ENCODE measurements around the gene RTN4R.

GRCh38 chr22:20198557-20199319 lies 69.4 kb downstream of the RTN4R start:
- TF ChIP-seq CTCF (IDR thresholded peaks at IDR 0.05) (no peak), POLR2A (IDR thresholded peaks at IDR 0.05) (no peak), POLR2AphosphoS5 (IDR thresholded peaks at IDR 0.05; ENCODE audit: insufficient read depth in 1 of 2, low read depth in 1 of 2) (no peak)
